ENCODE results near the gene SYT11. TPM values are rescaled to one million over a fixed set of nuclear protein-coding genes. Genes with fewer than 3 reads are reported as not detected.

SYT11 gene
- 6.1 to 8.9 TPM (median 7.5 TPM) in 3 replicates for total RNA-seq (2021)
- Bru-seq, nascent RNA: percentile 43 among the genes with signal in this experiment
- long read RNA-seq, experiment 1, full-length matches to known transcripts: 12 of 17 reads
- long read RNA-seq, experiment 1, partial matches to known transcripts: 1 of 17 reads
- long read RNA-seq, experiment 1, other reads (novel, unspliced or antisense): 4 of 17 reads
- long read RNA-seq, experiment 2, partial matches to known transcripts: 0 of 16 reads
- long read RNA-seq, experiment 2, other reads (novel, unspliced or antisense): 16 of 16 reads
- long read RNA-seq, experiment 3, full-length matches to known transcripts: 1 of 2 reads
- long read RNA-seq, experiment 3, partial matches to known transcripts: 0 of 2 reads
- long read RNA-seq, experiment 3, other reads (novel, unspliced or antisense): 1 of 2 reads

GRCh38 chr1:155859234-155859829, at the start of gene SYT11:
Gene SYT11, plus strand, starts transcription at chr1:155859567. Its CDS starts 195 bp downstream, at chr1:155859762.
- Mint-ChIP-seq H3K4me3 (peak within 1 kb of the TSS; percentile 68), H3K27me3 (ENCODE audit: low read depth) (no peaks in the 10 kb centered on the region; the same call in 1 of the 2 replicates), H3K9me3 (no peaks in the 10 kb centered on the region), H3K27ac (peak within 1 kb of the TSS; percentile 91), H3K36me3 (peaks cover 8% of the 10 kb centered on the region), H3K4me1 (peaks cover 20% of the 10 kb centered on the region)
- DNase-seq (ENCODE audit: low spot score) (peak; percentile 94), ATAC-seq (peak; percentile 94)
- ChIA-PET CTCF (interaction anchor here (1.0 to 1.4 kb wide), 6 partner anchors 20 to 207 kb away, joined by 3 to 6 read pairs (median 4); partner anchors contain the start of genes ARHGEF2 and KHDC4), POLR2A (interaction anchor here (0.6 to 1.1 kb wide), 4 partner anchors 9 to 1250 kb away, joined by 3 to 4 read pairs (median 4); partner anchors contain the start of gene ARHGEF2)
- TF ChIP-seq ETV6 (CRISPR knock-in tag; IDR thresholded peaks at IDR 0.05) (0 out of 2 replicates have a peak, but pooled peaks have one; percentile 69), ZNF425 (CRISPR knock-in tag; conservative IDR thresholded peaks at IDR 0.05) (no peak)

- ChIA-PET CTCF (no interaction called here), POLR2A (no interaction called here)
- Mint-ChIP-seq H3K4me3 (no peak overlapping the region), H3K36me3 (peaks cover 46% of the 10 kb centered on the region), H3K27ac (no peak overlapping the region), H3K27me3 (ENCODE audit: low read depth) (no peaks in the 10 kb centered on the region), H3K4me1 (peaks cover 7% of the 10 kb centered on the region), H3K9me3 (no peaks in the 10 kb centered on the region)
- ATAC-seq: no peak
- no peak for DNase-seq (ENCODE audit: low spot score)
- no peak for TF ChIP-seq NFE2L1 (CRISPR knock-in tag; IDR thresholded peaks at IDR 0.05)
- TF ChIP-seq GRHL2 (CRISPR knock-in tag; IDR thresholded peaks at IDR 0.05; ENCODE audit: insufficient replicate concordance, severe bottlenecking): no peak
- TF ChIP-seq ZNF425 (CRISPR knock-in tag; conservative IDR thresholded peaks at IDR 0.05): no peak
- TF ChIP-seq MLX (CRISPR knock-in tag; IDR thresholded peaks at IDR 0.05): no peak
- TF ChIP-seq NR2C2 (CRISPR knock-in tag; IDR thresholded peaks at IDR 0.05): no peak
- no peak for TF ChIP-seq CTCF (IDR thresholded peaks at IDR 0.05)
- TF ChIP-seq GTF2I (CRISPR knock-in tag; conservative IDR thresholded peaks at IDR 0.05): no peak
- no peak for TF ChIP-seq RORB (CRISPR knock-in tag; IDR thresholded peaks at IDR 0.05)
- TF ChIP-seq CBFB (CRISPR knock-in tag; IDR thresholded peaks at IDR 0.05; ENCODE audit: low read depth): no peak
- no peak for TF ChIP-seq NR1H2 (CRISPR knock-in tag; IDR thresholded peaks at IDR 0.05)
- no peak for TF ChIP-seq NFATC4 (CRISPR knock-in tag; IDR thresholded peaks at IDR 0.05)
- TF ChIP-seq AR (CRISPR knock-in tag; IDR thresholded peaks at IDR 0.05): no peak
- TF ChIP-seq CREB1 (CRISPR knock-in tag; IDR thresholded peaks at IDR 0.05): no peak
- no peak for TF ChIP-seq CREM (CRISPR knock-in tag; IDR thresholded peaks at IDR 0.05)
- no peak for TF ChIP-seq TCF7 (CRISPR knock-in tag; IDR thresholded peaks at IDR 0.05; ENCODE audit: low read depth)
- TF ChIP-seq PRDM15 (CRISPR knock-in tag; IDR thresholded peaks at IDR 0.05): no peak
- TF ChIP-seq E2F1 (CRISPR knock-in tag; IDR thresholded peaks at IDR 0.05): no peak
Measured at GRCh38 chr1:155812878-155813277, 46.5 kb upstream of the SYT11 start.
